ENCODE measurements around the gene PLA2R1. TPM values are rescaled to one million over a fixed set of nuclear protein-coding genes. Genes with fewer than 3 reads are reported as not detected.
"Not testable (repeated sequence)": the region's sequence is repeated elsewhere in the genome, so short reads cannot be mapped to it uniquely, and the experiment has no call there.

PLA2R1 gene
- polyA plus RNA-seq, 1 donor from 2014 or later, result 0.69 TPM

DNA sequence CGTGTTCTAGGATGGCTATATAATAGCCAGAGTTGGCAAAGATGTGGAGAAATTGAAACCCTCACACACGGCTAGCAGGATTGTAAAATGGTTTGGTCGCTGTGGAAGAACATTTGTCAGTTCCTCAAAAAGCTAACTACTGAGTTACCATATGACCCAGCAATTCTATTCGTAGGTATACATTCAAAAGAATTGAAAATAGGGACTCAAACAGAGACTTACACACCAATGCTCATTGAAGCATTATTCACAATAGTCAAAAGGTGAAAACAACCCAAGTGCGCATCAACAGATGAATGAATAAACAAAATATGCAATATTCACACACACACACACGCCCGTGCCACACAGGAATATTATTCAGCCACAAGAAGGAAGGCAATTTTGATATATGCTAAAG lies 98.7 kb downstream of the PLA2R1 start:
- Histone ChIP-seq H3K36me3 (ENCODE audit: insufficient read depth, low read length) (no peaks in the 10 kb centered on the region), H3K27me3 (ENCODE audit: insufficient read depth, low read depth, low read length) (no peaks in the 10 kb centered on the region), H3K9ac (ENCODE audit: low read length) (no peak overlapping the region), H3K9me2 (ENCODE audit: insufficient read depth, low read length) (no peaks in the 10 kb centered on the region), H2AFZ (ENCODE audit: low read depth, low read length) (no peak overlapping the region), H3K9me3 (ENCODE audit: low read length) (no peaks in the 10 kb centered on the region), H4K20me1 (ENCODE audit: insufficient read depth) (no peaks in the 10 kb centered on the region), H3K4me3 (ENCODE audit: low read length) (no peak overlapping the region), H3K4me2 (ENCODE audit: low read length) (no peak overlapping the region), H3K79me2 (replicated peaks; ENCODE audit: insufficient read depth, low read length) (no peaks in the 10 kb centered on the region), H3K27ac (ENCODE audit: low read length) (no peak overlapping the region), H3F3A (ENCODE audit: insufficient read depth, low read length, poor library complexity, severe bottlenecking) (no peaks in the 10 kb centered on the region)
- TF ChIP-seq, protein P1, sequence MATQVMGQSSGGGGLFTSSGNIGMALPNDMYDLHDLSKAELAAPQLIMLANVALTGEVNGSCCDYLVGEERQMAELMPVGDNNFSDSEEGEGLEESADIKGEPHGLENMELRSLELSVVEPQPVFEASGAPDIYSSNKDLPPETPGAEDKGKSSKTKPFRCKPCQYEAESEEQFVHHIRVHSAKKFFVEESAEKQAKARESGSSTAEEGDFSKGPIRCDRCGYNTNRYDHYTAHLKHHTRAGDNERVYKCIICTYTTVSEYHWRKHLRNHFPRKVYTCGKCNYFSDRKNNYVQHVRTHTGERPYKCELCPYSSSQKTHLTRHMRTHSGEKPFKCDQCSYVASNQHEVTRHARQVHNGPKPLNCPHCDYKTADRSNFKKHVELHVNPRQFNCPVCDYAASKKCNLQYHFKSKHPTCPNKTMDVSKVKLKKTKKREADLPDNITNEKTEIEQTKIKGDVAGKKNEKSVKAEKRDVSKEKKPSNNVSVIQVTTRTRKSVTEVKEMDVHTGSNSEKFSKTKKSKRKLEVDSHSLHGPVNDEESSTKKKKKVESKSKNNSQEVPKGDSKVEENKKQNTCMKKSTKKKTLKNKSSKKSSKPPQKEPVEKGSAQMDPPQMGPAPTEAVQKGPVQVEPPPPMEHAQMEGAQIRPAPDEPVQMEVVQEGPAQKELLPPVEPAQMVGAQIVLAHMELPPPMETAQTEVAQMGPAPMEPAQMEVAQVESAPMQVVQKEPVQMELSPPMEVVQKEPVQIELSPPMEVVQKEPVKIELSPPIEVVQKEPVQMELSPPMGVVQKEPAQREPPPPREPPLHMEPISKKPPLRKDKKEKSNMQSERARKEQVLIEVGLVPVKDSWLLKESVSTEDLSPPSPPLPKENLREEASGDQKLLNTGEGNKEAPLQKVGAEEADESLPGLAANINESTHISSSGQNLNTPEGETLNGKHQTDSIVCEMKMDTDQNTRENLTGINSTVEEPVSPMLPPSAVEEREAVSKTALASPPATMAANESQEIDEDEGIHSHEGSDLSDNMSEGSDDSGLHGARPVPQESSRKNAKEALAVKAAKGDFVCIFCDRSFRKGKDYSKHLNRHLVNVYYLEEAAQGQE (IDR thresholded peaks at IDR 0.05; ENCODE audit: borderline replicate concordance), result no peak
- TF ChIP-seq SMC3 (conservative IDR thresholded peaks at IDR 0.05; ENCODE audit: poor library complexity), result no peak
- TF ChIP-seq EZH2 (IDR thresholded peaks at IDR 0.05; ENCODE audit: borderline replicate concordance, insufficient read depth, low read length, poor library complexity, severe bottlenecking), result no peak
- TF ChIP-seq, protein P2, sequence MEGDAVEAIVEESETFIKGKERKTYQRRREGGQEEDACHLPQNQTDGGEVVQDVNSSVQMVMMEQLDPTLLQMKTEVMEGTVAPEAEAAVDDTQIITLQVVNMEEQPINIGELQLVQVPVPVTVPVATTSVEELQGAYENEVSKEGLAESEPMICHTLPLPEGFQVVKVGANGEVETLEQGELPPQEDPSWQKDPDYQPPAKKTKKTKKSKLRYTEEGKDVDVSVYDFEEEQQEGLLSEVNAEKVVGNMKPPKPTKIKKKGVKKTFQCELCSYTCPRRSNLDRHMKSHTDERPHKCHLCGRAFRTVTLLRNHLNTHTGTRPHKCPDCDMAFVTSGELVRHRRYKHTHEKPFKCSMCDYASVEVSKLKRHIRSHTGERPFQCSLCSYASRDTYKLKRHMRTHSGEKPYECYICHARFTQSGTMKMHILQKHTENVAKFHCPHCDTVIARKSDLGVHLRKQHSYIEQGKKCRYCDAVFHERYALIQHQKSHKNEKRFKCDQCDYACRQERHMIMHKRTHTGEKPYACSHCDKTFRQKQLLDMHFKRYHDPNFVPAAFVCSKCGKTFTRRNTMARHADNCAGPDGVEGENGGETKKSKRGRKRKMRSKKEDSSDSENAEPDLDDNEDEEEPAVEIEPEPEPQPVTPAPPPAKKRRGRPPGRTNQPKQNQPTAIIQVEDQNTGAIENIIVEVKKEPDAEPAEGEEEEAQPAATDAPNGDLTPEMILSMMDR (IDR thresholded peaks at IDR 0.05; ENCODE audit: poor library complexity, severe bottlenecking), result no peak
- TF ChIP-seq MXI1 (conservative IDR thresholded peaks at IDR 0.05; ENCODE audit: poor library complexity, severe bottlenecking), result no peak

DNA sequence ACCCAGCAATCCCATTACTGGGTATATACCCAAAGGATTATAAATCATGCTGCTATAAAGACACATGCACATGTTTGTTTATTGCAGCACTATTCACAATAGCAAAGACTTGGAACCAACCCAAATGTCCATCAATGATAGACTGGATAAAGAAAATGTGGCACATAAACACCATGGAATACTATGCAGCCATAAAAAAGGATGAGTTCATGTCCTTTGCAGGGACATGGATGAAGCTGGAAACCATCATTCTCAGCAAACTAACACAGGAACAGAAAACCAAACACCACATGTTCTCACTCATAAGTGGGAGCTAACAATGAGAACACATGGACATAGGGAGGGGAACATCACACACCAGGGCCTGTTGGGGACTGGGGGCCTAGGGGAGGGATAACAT lies 99.9 kb downstream of the PLA2R1 start:
- not testable (repeated sequence) for H3F3A ChIP-seq (ENCODE audit: insufficient read depth, low read length, poor library complexity, severe bottlenecking); H2AFZ ChIP-seq (ENCODE audit: low read depth, low read length); H3K27me3 ChIP-seq (ENCODE audit: insufficient read depth, low read depth, low read length); H3K9ac ChIP-seq (ENCODE audit: low read length); H3K27ac ChIP-seq (ENCODE audit: low read length); H3K4me2 ChIP-seq (ENCODE audit: low read length); H4K20me1 ChIP-seq (ENCODE audit: insufficient read depth); H3K9me2 ChIP-seq (ENCODE audit: insufficient read depth, low read length); H3K79me2 ChIP-seq (replicated peaks; ENCODE audit: insufficient read depth, low read length); H3K4me3 ChIP-seq (ENCODE audit: low read length); H3K9me3 ChIP-seq (ENCODE audit: low read length); H3K36me3 ChIP-seq (ENCODE audit: insufficient read depth, low read length)

DNA sequence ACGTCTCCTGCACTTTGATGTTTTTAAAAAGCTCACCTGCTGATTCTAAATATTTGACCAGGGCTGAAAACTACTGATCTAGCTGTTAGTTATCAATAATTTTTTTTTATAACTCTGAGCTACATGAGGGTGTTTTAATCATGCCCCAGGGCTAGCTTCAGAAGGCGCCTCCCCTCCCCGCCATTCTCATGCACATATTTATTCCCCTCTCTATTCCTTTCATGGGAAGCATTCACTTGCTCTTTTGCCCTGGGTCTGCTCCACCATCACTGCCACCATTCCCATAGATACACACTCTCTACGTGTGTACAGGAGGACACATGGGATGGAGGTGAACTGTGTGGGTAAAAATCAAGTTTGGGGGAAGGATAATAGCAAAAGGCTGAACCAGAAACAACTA lies 101.0 kb downstream of the PLA2R1 start:
- no peaks in the 10 kb centered on the region for H3K36me3 ChIP-seq (ENCODE audit: insufficient read depth, low read length)
- H3K9me2 ChIP-seq (ENCODE audit: insufficient read depth, low read length), result no peaks in the 10 kb centered on the region
- no peaks in the 10 kb centered on the region for H3K9me3 ChIP-seq (ENCODE audit: low read length)
- no peaks in the 10 kb centered on the region for H3K79me2 ChIP-seq (replicated peaks; ENCODE audit: insufficient read depth, low read length)
- H4K20me1 ChIP-seq (ENCODE audit: insufficient read depth), result no peaks in the 10 kb centered on the region
- H3K27me3 ChIP-seq (ENCODE audit: insufficient read depth, low read depth, low read length), result no peaks in the 10 kb centered on the region
- no peak overlapping the region for H3K4me3 ChIP-seq (ENCODE audit: low read length)
- no peak overlapping the region for H3K9ac ChIP-seq (ENCODE audit: low read length)
- no peak overlapping the region for H2AFZ ChIP-seq (ENCODE audit: low read depth, low read length)
- H3K27ac ChIP-seq (ENCODE audit: low read length), result no peak overlapping the region
- no peaks in the 10 kb centered on the region for H3F3A ChIP-seq (ENCODE audit: insufficient read depth, low read length, poor library complexity, severe bottlenecking)
- H3K4me2 ChIP-seq (ENCODE audit: low read length), result no peak overlapping the region
- TF ChIP-seq, protein P1 (IDR thresholded peaks at IDR 0.05; ENCODE audit: borderline replicate concordance), result no peak
- TF ChIP-seq TAF1 (IDR thresholded peaks at IDR 0.05; ENCODE audit: low read depth) (no peak), MXI1 (conservative IDR thresholded peaks at IDR 0.05; ENCODE audit: poor library complexity, severe bottlenecking) (no peak), EP300 (conservative IDR thresholded peaks at IDR 0.05; ENCODE audit: poor library complexity, severe bottlenecking) (no peak), RAD21 (conservative IDR thresholded peaks at IDR 0.05) (no peak), EZH2 (IDR thresholded peaks at IDR 0.05; ENCODE audit: borderline replicate concordance, insufficient read depth, low read length, poor library complexity, severe bottlenecking) (no peak), POLR2AphosphoS5 (IDR thresholded peaks at IDR 0.05) (no peak), SMC3 (conservative IDR thresholded peaks at IDR 0.05; ENCODE audit: poor library complexity) (no peak)
- TF ChIP-seq, protein P2 (IDR thresholded peaks at IDR 0.05; ENCODE audit: poor library complexity, severe bottlenecking), result no peak

Data from neural cell (in vitro differentiated cells).